Hepatocyte (in vitro differentiated cells): ENCODE measurements around the gene GPR180. TPM values are rescaled to one million over a fixed set of nuclear protein-coding genes. Genes with fewer than 3 reads are reported as not detected.

Source experiments
- DNase-seq: peaks from one replicate; pipeline ENCODE4 v3.0.0-alpha.2; 2016; ENCODE audit warnings: low spot score
- H2AFZ ChIP-seq: fragments of 200-600 bp; sonication (generic); 2 replicates; pipeline ENCODE4 v1.6.0; 2016; ENCODE audit warnings: antibody characterized with exemption, mild to moderate bottlenecking
- H3K27ac ChIP-seq: fragments of 200-600 bp; sonication (generic); 2 replicates; pipeline ENCODE4 v1.5.1; 2016; ENCODE audit warnings: mild to moderate bottlenecking
- H3K27me3 ChIP-seq: fragments of 200-600 bp; sonication (generic); 2 replicates; pipeline ENCODE4 v1.6.1; 2016
- H3K36me3 ChIP-seq: fragments of 200-600 bp; sonication (generic); replicated peaks from 2 replicates; pipeline ENCODE4 v1.5.1; 2016; ENCODE audit warnings: low read depth; ENCODE audit not compliant: insufficient read depth
- H3K4me1 ChIP-seq: fragments of 200-600 bp; sonication (generic); 2 replicates; pipeline ENCODE4 v1.5.1; 2016; ENCODE audit warnings: mild to moderate bottlenecking, moderate library complexity; ENCODE audit not compliant: insufficient read depth
- H3K4me2 ChIP-seq: fragments of 200-600 bp; sonication (generic); 2 replicates; pipeline ENCODE4 v1.6.0; 2016
- H3K4me3 ChIP-seq: fragments of 200-600 bp; sonication (generic); 2 replicates; pipeline ENCODE4 v1.5.1; 2016; ENCODE audit warnings: mild to moderate bottlenecking
- H3K79me2 ChIP-seq: fragments of 200-600 bp; sonication (generic); 2 replicates; pipeline ENCODE4 v1.6.0; 2017; ENCODE audit warnings: mild to moderate bottlenecking
- H3K9me2 ChIP-seq: fragments of 200-600 bp; sonication (generic); replicated peaks from 2 replicates; pipeline ENCODE4 v1.6.0; 2017; ENCODE audit warnings: mild to moderate bottlenecking; ENCODE audit not compliant: insufficient read depth
- H3K9me3 ChIP-seq: fragments of 200-600 bp; sonication (generic); 2 replicates; pipeline ENCODE4 v1.5.1; 2016; ENCODE audit warnings: low read depth, mild to moderate bottlenecking
- H4K20me1 ChIP-seq: fragments of 200-600 bp; sonication (generic); 2 replicates; pipeline ENCODE4 v1.6.0; 2016; ENCODE audit warnings: mild to moderate bottlenecking; ENCODE audit not compliant: insufficient read depth, poor library complexity, severe bottlenecking
- CTCF ChIP-seq: fragments of 200-600 bp; sonication (generic); IDR thresholded peaks from 2 replicates; pipeline ENCODE4 v1.5.1; 2016; ENCODE audit warnings: antibody characterized with exemption, mild to moderate bottlenecking; ENCODE audit not compliant: poor library complexity
- EZH2 ChIP-seq: fragments of 200-600 bp; sonication (generic); IDR thresholded peaks from 2 replicates; pipeline ENCODE4 v1.6.1; 2016; ENCODE audit warnings: antibody characterized with exemption, mild to moderate bottlenecking, borderline replicate concordance
- EZH2phosphoT487 ChIP-seq: fragments of 200-600 bp; sonication (generic); IDR thresholded peaks from one replicate; pipeline ENCODE4 v1.6.1; 2018; ENCODE audit warnings: antibody characterized with exemption, mild to moderate bottlenecking, low read depth, moderate library complexity; ENCODE audit not compliant: unreplicated experiment, severe bottlenecking
- WGBS: methylation state at CpG from one replicate; pipeline ENCODE4 v1.1.6; 2016; ENCODE audit warnings: low lambda C conversion rate; ENCODE audit errors: missing lambda C conversion rate; 5-methylcytosine and 5-hydroxymethylcytosine counted together
- polyA plus RNA-seq: library from polyadenylated mRNA; unstranded; fragments of >200 nt; fragmentation: Nextera tagmentation; extraction: Ambion mirVana; gene quantifications from 2 replicates; pipeline ENCODE4 v1.2.1, GENCODE V29; 2016
- total RNA-seq: library from RNA; depleted of rRNA; stranded (reverse); fragments of >200 nt; gene quantifications from 2 replicates; pipeline ENCODE4 v1.2.3, GENCODE V29; 2014

The GPR180 gene
- total and polyA plus RNA-seq, 2 experiments from 2014 or later, result 5.6 to 12.9 TPM

GRCh38 chr13:94661406-94661805, 59.7 kb downstream of the GPR180 start:
- WGBS, result 29% methylated on average over 5 of the region's 5 CpGs
- Histone ChIP-seq H3K79me2 (no peaks in the 10 kb centered on the region), H3K27ac (no peak overlapping the region), H3K4me3 (no peak overlapping the region), H2AFZ (no peak overlapping the region), H3K36me3 (no peaks in the 10 kb centered on the region), H3K4me1 (peaks cover 16% of the 10 kb centered on the region), H4K20me1 (no peaks in the 10 kb centered on the region), H3K4me2 (peak overlapping the region; percentile 48), H3K27me3 (peaks cover 51% of the 10 kb centered on the region), H3K9me3 (no peaks in the 10 kb centered on the region), H3K9me2 (no peaks in the 10 kb centered on the region)
- TF ChIP-seq EZH2phosphoT487 (no peak), EZH2 (no peak), CTCF (no peak)
- no peak for DNase-seq

- H3K9me2 ChIP-seq, result no peaks in the 10 kb centered on the region
- no peaks in the 10 kb centered on the region for H3K36me3 ChIP-seq
- no peaks in the 10 kb centered on the region for H4K20me1 ChIP-seq
- peaks cover 16% of the 10 kb centered on the region for H3K4me1 ChIP-seq
- peaks cover 59% of the 10 kb centered on the region for H3K27me3 ChIP-seq
- DNase-seq, result no peak
- H3K4me2 ChIP-seq, result peak overlapping the region; percentile 57
- TF ChIP-seq EZH2phosphoT487, result no peak
- TF ChIP-seq CTCF, result no peak
- no peak for TF ChIP-seq EZH2
- no peaks in the 10 kb centered on the region for H3K79me2 ChIP-seq
- H2AFZ ChIP-seq, result no peak overlapping the region
- no peaks in the 10 kb centered on the region for H3K9me3 ChIP-seq
- H3K27ac ChIP-seq, result no peak overlapping the region
- 33% methylated on average over 12 of the region's 12 CpGs for WGBS
- H3K4me3 ChIP-seq, result no peak overlapping the region
These were observed 60.8 kb downstream of the GPR180 start for GRCh38 chr13:94662274-94662945.

DNA sequence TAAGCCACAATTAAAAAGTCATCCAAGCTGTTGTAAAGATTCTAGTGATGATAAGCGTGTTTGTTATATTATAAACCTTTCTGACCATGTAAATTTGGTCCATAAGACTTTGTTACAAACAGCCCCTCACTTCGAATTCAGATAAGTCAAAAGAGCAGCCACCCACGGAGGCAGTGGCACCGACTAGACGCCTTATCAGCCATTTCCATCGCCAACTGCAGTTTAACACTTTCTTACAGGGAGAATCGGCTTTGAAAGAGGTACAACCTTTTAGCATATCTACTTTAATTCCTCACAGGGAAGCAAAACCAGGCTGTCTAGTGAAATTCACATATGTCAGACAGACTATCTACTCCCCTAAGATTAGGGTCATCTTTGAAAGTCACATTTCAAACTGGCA, 63.2 kb downstream of the GPR180 start:
- Histone ChIP-seq H3K79me2 (no peaks in the 10 kb centered on the region), H3K27me3 (peaks cover 59% of the 10 kb centered on the region), H3K4me1 (peaks cover 16% of the 10 kb centered on the region), H3K27ac (no peak overlapping the region), H2AFZ (no peak overlapping the region), H3K9me2 (no peaks in the 10 kb centered on the region), H3K4me3 (no peak overlapping the region), H3K36me3 (no peaks in the 10 kb centered on the region), H4K20me1 (no peaks in the 10 kb centered on the region), H3K4me2 (no peak overlapping the region), H3K9me3 (no peaks in the 10 kb centered on the region)
- no peak for DNase-seq
- 26% methylated on average over 7 of the region's 7 CpGs for WGBS
- TF ChIP-seq EZH2phosphoT487 (no peak), EZH2 (no peak), CTCF (no peak)
